K562 (cell line): ENCODE data around the gene MAPT. TPM values are rescaled to one million over a fixed set of nuclear protein-coding genes. Genes with fewer than 3 reads are reported as not detected.
A peak's percentile ranks its signal among the peaks of the same experiment; 100 is the strongest.

Experiments used
- ATAC-seq: fragments of 200-7000 bp; cut with Tn5 transposase; 3 replicates; pipeline ENCODE4 v1.9.1; 2020; ENCODE audit warnings: moderate library complexity
- BruUV-seq: library from RNA; stranded (reverse); fragments of 400-500 nt; replicated peaks from 2 replicates; lab custom pipeline; 2021; lab: Mats Ljungman, UMichigan
- CTCF ChIA-PET: fragments of 300-600 bp; formaldehyde crosslinking; extraction: SDS; loops from one replicate; lab custom pipeline; 2021; ENCODE audit warnings: low intra/inter-chr PET ratio; lab: Yijun Ruan, JAX
- POLR2A ChIA-PET: fragments of 300-600, 350-650 bp; sonication (Branson Sonifier 250); formaldehyde crosslinking; extraction: SDS; loops from one replicate; lab custom pipeline; 2021; ENCODE audit warnings: antibody characterized with exemption, inconsistent platforms; lab: Yijun Ruan, JAX
- DNase-seq, 4 experiments: peaks; one replicate each; pipeline versions ENCODE4 v3.0.0 to v3.0.0-alpha.2; 2011 to 2018; ENCODE audit warnings: low spot score in 3 of 4, mixed read lengths in 3 of 4; ENCODE audit errors: extremely low read depth in 1 of 4
- FAIRE-seq: peaks from 2 replicates; lab custom pipeline; 2011; peaks lifted over from hg19 to GRCh38; lab: Jason Lieb, UNC
- H2AFZ ChIP-seq: 2 replicates; pipeline ENCODE4 v1.6.0; 2011; ENCODE audit warnings: low read depth, low read length, control low read depth, inconsistent platforms
- H3K27ac ChIP-seq: fragments of 200-600 bp; 3 replicates; pipeline ENCODE4 v1.8.0; 2011; ENCODE audit warnings: low read depth, mild to moderate bottlenecking, control low read depth, inconsistent platforms, low read length, moderate library complexity, mixed read lengths; ENCODE audit errors: extremely low read depth
- H3K27me3 ChIP-seq, 2 experiments: fragments of 300-600 bp in 1 of 2; 2 replicates in 1 of 2; 3 replicates in 1 of 2; pipeline versions ENCODE4 v1.6.0 to v1.8.0; 2011; ENCODE audit warnings: inconsistent platforms in 2 of 2, low read length in 2 of 2, mild to moderate bottlenecking in 1 of 2, mixed read lengths in 1 of 2, moderate library complexity in 1 of 2; ENCODE audit not compliant: control insufficient read depth in 2 of 2, insufficient read depth in 2 of 2
- H3K36me3 ChIP-seq: fragments of 300-600 bp; 3 replicates; pipeline ENCODE4 v1.8.0; 2011; ENCODE audit warnings: mild to moderate bottlenecking, low read length, inconsistent platforms; ENCODE audit not compliant: control insufficient read depth, insufficient read depth
- H3K4me1 ChIP-seq, 2 experiments: fragments of 200-600 bp in 1 of 2; replicated peaks in 1 of 2; 2 replicates in 1 of 2; 3 replicates in 1 of 2; pipeline versions ENCODE4 v1.5.1 to v1.8.0; 2011; ENCODE audit warnings: inconsistent platforms in 2 of 2, low read length in 2 of 2, mild to moderate bottlenecking in 1 of 2, mixed read lengths in 1 of 2, moderate library complexity in 1 of 2; ENCODE audit not compliant: control insufficient read depth in 2 of 2, insufficient read depth in 2 of 2
- H3K4me2 ChIP-seq: 2 replicates; pipeline ENCODE4 v1.6.1; 2011; ENCODE audit warnings: low read length, control low read depth, inconsistent platforms, mixed read lengths; ENCODE audit not compliant: insufficient read depth
- H3K4me3 ChIP-seq: fragments of 200-600 bp; sonication (generic), shearing (Covaris generic); 2 replicates; pipeline ENCODE4 v1.5.1; 2016; ENCODE audit warnings: control low read depth, inconsistent platforms
- H3K79me2 ChIP-seq: fragments of 200-600 bp; 3 replicates; pipeline ENCODE4 v1.8.0; 2011; ENCODE audit warnings: low read length, inconsistent platforms; ENCODE audit not compliant: control insufficient read depth, insufficient read depth
- H3K9ac ChIP-seq, 2 experiments: 2 replicates each; pipeline versions ENCODE4 v1.6.0 to v1.6.1; 2011; ENCODE audit warnings: low read depth in 2 of 2, low read length in 2 of 2, control low read depth in 1 of 2, inconsistent platforms in 1 of 2, mild to moderate bottlenecking in 1 of 2, mixed read lengths in 1 of 2; ENCODE audit not compliant: insufficient read depth in 1 of 2
- H3K9me1 ChIP-seq: one replicate; pipeline ENCODE4 v1.6.0; 2011; ENCODE audit warnings: inconsistent platforms, mild to moderate bottlenecking, low read length, moderate library complexity; ENCODE audit not compliant: control insufficient read depth, insufficient read depth
- H3K9me3 ChIP-seq: replicated peaks from 2 replicates; pipeline ENCODE4 v1.5.1; 2011; ENCODE audit warnings: low read depth, low read length, inconsistent platforms; ENCODE audit not compliant: control insufficient read depth, insufficient read depth
- H4K20me1 ChIP-seq: replicated peaks from 2 replicates; pipeline ENCODE4 v1.6.1; 2011; ENCODE audit warnings: low read length, inconsistent platforms, mixed read lengths; ENCODE audit not compliant: control insufficient read depth, insufficient read depth
- GTF2A2 ChIP-seq: IDR thresholded peaks from 2 replicates; pipeline ENCODE4 v1.6.1; 2016; ENCODE audit warnings: mild to moderate bottlenecking, missing genetic modification characterization, missing compliant biosample characterization
- HSF4 ChIP-seq: fragments of 250-450 bp; sonication (Bioruptor Pico); IDR thresholded peaks from 2 replicates; pipeline ENCODE4 v2.1.2; 2022; ENCODE audit warnings: mild to moderate bottlenecking, moderate library complexity, borderline replicate concordance
- MTA1 ChIP-seq: fragments of 450-650 bp; IDR thresholded peaks from 2 replicates; pipeline ENCODE4 v1.6.1; 2017; ENCODE audit warnings: borderline replicate concordance
- PRPF4 ChIP-seq: fragments of 200-400 bp; formaldehyde crosslinking; IDR thresholded peaks from one replicate; pipeline ENCODE4 v1.6.1; 2017; ENCODE audit warnings: low read length, low read depth, mild to moderate bottlenecking; ENCODE audit not compliant: insufficient read depth, poor library complexity, severe bottlenecking
- WGBS: fragments of 100-300 bp; shearing (Covaris generic); methylation state at CpG from one replicate; pipeline ENCODE4 v1.1.6; 2016; ENCODE audit warnings: low coverage, mixed read lengths; ENCODE audit not compliant: insufficient coverage; ENCODE audit errors: missing lambda C conversion rate; 5-methylcytosine and 5-hydroxymethylcytosine counted together
- in situ Hi-C: fragments of 300-500 bp; cut with MboI; formaldehyde crosslinking; loops from 4 replicates; pipeline ENCODE4 v1.15.0; 2018; ENCODE audit warnings: inconsistent platforms, mixed read lengths
- intact Hi-C: fragments of 100-400 bp; cut with micrococcal nuclease; formaldehyde crosslinking; loops from 2 replicates; pipeline ENCODE4 v1.14.2; 2022
- polyA plus RNA-seq, 8 experiments: library from polyadenylated mRNA; depleted of rRNA in 4 of 8; stranded (reverse) in 5 of 8; unstranded in 3 of 8; fragments of >200 nt; fragmentation: Nextera tagmentation in 2 of 8; fragmentation: Illumina TruSeq in 1 of 8; extraction: Ambion mirVana in 2 of 8; extraction: Trizol in 1 of 8; gene quantifications; 2 replicates each; pipeline versions ENCODE4 v1.2.1 to v1.2.3, GENCODE V29; 2011 to 2014; ENCODE audit warnings: inconsistent platforms in 1 of 8, missing spikeins in 1 of 8
- total RNA-seq, 7 experiments: library from RNA; depleted of rRNA in 6 of 7; stranded (reverse); fragments of >200 nt in 6 of 7; fragmentation: Illumina TruSeq in 2 of 7; extraction: Trizol in 2 of 7; gene quantifications; 2 replicates each; pipeline versions ENCODE4 v1.2.1 to v1.2.3, GENCODE V29; 2011 to 2021; ENCODE audit warnings: low replicate concordance in 1 of 7
- TF ChIP-seq, protein P1 (sequence below): fragments of 450-650 bp; IDR thresholded peaks from 2 replicates; pipeline ENCODE4 v1.6.1; 2016; ENCODE audit warnings: missing biosample characterization, missing genetic modification characterization
- TF ChIP-seq, protein P2 (sequence below): fragments of 450-650 bp; IDR thresholded peaks from 2 replicates; pipeline ENCODE4 v1.6.1; 2018; ENCODE audit warnings: mild to moderate bottlenecking, low read depth; ENCODE audit not compliant: partially characterized antibody
- TF ChIP-seq, protein P3 (sequence below), 2 experiments: fragments of 450-650 bp in 1 of 2; IDR thresholded peaks; 2 replicates each; pipeline ENCODE4 v1.6.1; 2011 to 2017; ENCODE audit warnings: low read depth in 2 of 2, antibody characterized with exemption in 1 of 2, borderline replicate concordance in 1 of 2, low read length in 1 of 2, mild to moderate bottlenecking in 1 of 2, mixed read lengths in 1 of 2; ENCODE audit not compliant: control insufficient read depth in 1 of 2

The MAPT gene
- total and polyA plus RNA-seq, 9 of the 15 experiments (the other 6 are each of a cell fraction or from before 2014, with no cell fraction given), result 0.04 to 1.1 (median 0.36) TPM

DNA sequence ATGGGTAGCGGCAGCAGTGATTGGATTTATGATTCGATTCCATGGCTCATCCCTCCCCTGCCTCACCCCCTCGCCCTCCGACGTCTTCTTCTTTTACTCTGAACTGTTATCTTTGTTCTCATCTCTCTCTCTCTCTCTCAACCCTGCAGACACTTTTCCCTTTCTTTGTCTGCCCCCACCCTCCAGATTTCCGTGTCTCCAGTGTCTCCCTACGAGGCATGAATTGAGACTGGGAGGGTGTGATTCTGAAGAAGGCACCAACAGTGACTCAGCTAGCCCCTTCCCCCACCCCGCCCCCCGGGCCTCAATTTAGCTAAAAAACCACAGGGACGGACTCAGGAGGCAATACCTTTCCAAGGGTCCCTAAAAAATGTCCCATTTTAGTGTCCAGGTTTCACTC lies 57.0 kb downstream of the MAPT start:
- Histone ChIP-seq H3K9me3 (no peaks in the 10 kb centered on the region), H3K9me1 (no peaks in the 10 kb centered on the region), H3K36me3 (no peaks in the 10 kb centered on the region), H3K4me3 (no peak overlapping the region), H3K27me3 (peaks cover 8 to 23% of the 10 kb centered on the region in 2 experiments), H3K9ac (no peak overlapping the region), H3K79me2 (no peaks in the 10 kb centered on the region), H3K4me1 (peaks cover 9 to 18% of the 10 kb centered on the region in 2 experiments), H4K20me1 (no peaks in the 10 kb centered on the region), H3K27ac (no peak overlapping the region), H3K4me2 (peak overlapping the region; percentile 43), H2AFZ (no peak overlapping the region)
- no peak for DNase-seq
- no peak for ATAC-seq
- intact Hi-C loops (no loop called here), in situ Hi-C loops (no loop called here)
- FAIRE-seq, result no peak
- CTCF ChIA-PET, result no interaction called here
- no TSS peak for BruUV-seq
- 0% methylated on average over 10 of the region's 10 CpGs for WGBS
- POLR2A ChIA-PET, result no interaction called here
- TF ChIP-seq GTF2A2 (tag) (no peak), MTA1 (no peak)

DNA sequence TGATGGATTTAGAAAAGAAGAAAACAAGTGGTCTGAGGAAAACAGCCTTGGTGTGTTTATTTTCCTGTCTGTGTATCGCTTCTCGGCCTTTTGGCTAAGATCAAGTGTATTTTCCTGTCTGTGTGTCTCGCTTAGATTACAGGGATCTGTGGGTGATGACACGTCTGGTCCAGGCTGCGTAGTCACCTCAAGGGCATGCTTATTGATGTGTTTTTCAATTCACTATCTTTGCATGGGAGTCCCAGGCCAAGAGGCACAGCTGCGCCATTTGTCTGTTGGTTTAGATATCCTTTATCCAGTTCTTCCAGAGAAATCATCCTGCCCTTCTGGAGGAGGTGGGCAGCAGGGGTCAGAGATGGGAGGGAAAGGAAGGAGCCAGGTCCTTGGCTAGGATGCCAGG lies 57.6 kb downstream of the MAPT start:
- Histone ChIP-seq H4K20me1 (no peaks in the 10 kb centered on the region), H3K79me2 (no peaks in the 10 kb centered on the region), H2AFZ (no peak overlapping the region), H3K9me3 (no peaks in the 10 kb centered on the region), H3K9ac (no peak overlapping the region), H3K4me2 (peak overlapping the region; percentile 43), H3K4me1 (peaks cover 9 to 18% of the 10 kb centered on the region in 2 experiments), H3K9me1 (no peaks in the 10 kb centered on the region), H3K27me3 (peaks cover 8 to 23% of the 10 kb centered on the region in 2 experiments), H3K27ac (no peak overlapping the region), H3K36me3 (no peaks in the 10 kb centered on the region), H3K4me3 (no peak overlapping the region)
- WGBS, result 3% methylated on average over 6 of the region's 6 CpGs
- DNase-seq (peak in 2 of 4 experiments; percentile 54 to 60), FAIRE-seq (peak; percentile 69), ATAC-seq (peak; percentile 14; the same call in 1 of the 3 replicates)
- intact Hi-C loops, result no loop called here
- POLR2A ChIA-PET, result interaction anchor here (0.6 kb wide), 1 partner anchor 8 kb away, joined by 3 read pairs; no protein-coding TSS in a partner anchor
- in situ Hi-C loops, result no loop called here
- CTCF ChIA-PET, result no interaction called here
- BruUV-seq, result no TSS peak
- TF ChIP-seq, protein P1, sequence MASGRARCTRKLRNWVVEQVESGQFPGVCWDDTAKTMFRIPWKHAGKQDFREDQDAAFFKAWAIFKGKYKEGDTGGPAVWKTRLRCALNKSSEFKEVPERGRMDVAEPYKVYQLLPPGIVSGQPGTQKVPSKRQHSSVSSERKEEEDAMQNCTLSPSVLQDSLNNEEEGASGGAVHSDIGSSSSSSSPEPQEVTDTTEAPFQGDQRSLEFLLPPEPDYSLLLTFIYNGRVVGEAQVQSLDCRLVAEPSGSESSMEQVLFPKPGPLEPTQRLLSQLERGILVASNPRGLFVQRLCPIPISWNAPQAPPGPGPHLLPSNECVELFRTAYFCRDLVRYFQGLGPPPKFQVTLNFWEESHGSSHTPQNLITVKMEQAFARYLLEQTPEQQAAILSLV (tag), result no peak
- no peak for TF ChIP-seq PRPF4
- TF ChIP-seq, protein P2, sequence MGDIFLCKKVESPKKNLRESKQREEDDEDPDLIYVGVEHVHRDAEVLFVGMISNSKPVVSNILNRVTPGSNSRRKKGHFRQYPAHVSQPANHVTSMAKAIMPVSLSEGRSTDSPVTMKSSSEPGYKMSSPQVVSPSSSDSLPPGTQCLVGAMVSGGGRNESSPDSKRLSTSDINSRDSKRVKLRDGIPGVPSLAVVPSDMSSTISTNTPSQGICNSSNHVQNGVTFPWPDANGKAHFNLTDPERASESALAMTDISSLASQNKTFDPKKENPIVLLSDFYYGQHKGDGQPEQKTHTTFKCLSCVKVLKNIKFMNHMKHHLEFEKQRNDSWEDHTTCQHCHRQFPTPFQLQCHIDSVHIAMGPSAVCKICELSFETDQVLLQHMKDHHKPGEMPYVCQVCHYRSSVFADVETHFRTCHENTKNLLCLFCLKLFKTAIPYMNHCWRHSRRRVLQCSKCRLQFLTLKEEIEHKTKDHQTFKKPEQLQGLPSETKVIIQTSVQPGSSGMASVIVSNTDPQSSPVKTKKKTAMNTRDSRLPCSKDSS, result no peak
- no peak for TF ChIP-seq HSF4 (CRISPR knock-in tag)
- TF ChIP-seq, protein P3, sequence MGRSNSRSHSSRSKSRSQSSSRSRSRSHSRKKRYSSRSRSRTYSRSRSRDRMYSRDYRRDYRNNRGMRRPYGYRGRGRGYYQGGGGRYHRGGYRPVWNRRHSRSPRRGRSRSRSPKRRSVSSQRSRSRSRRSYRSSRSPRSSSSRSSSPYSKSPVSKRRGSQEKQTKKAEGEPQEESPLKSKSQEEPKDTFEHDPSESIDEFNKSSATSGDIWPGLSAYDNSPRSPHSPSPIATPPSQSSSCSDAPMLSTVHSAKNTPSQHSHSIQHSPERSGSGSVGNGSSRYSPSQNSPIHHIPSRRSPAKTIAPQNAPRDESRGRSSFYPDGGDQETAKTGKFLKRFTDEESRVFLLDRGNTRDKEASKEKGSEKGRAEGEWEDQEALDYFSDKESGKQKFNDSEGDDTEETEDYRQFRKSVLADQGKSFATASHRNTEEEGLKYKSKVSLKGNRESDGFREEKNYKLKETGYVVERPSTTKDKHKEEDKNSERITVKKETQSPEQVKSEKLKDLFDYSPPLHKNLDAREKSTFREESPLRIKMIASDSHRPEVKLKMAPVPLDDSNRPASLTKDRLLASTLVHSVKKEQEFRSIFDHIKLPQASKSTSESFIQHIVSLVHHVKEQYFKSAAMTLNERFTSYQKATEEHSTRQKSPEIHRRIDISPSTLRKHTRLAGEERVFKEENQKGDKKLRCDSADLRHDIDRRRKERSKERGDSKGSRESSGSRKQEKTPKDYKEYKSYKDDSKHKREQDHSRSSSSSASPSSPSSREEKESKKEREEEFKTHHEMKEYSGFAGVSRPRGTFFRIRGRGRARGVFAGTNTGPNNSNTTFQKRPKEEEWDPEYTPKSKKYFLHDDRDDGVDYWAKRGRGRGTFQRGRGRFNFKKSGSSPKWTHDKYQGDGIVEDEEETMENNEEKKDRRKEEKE (IDR thresholded peaks at IDR 0.05; ENCODE audit: borderline replicate concordance in 1 of 2, control insufficient read depth in 1 of 2, low read depth in 2 of 2, low read length in 1 of 2), result no peak
